HG02970 (cell line): ENCODE measurements around the gene MAST2.

ENCODE experiments used
- ATAC-seq: cut with Tn5 transposase; IDR thresholded peaks from one replicate; pipeline ENCODE4 v1.9.1; 2021; ENCODE audit warnings: mild to moderate bottlenecking, moderate library complexity, moderate number of reproducible peaks; ENCODE audit not compliant: unreplicated experiment, low FRiP score

MAST2 gene

GRCh38 chr1:46011121-46011695 is 207.8 kb downstream of the MAST2 start:
- no peak for ATAC-seq

DNA sequence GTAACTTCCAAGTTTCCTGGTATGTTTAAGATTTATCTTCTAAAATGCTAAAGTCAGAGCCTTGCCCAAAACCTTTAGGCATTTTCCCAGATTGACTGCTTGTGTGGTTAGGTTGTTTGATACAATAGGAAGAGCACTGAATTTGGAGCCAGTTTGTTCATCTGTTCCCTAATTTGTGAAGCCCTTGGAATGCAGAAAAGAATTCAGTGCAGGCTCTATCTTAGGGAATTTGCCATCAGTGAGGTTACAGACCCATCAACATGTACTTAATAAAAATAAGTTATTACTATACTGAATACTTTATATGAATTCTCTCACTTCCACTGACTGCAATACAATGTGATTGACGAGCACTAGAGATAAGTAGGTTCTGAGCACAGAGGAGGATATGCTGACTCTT is 208.8 kb downstream of the MAST2 start:
- ATAC-seq = no peak

DNA sequence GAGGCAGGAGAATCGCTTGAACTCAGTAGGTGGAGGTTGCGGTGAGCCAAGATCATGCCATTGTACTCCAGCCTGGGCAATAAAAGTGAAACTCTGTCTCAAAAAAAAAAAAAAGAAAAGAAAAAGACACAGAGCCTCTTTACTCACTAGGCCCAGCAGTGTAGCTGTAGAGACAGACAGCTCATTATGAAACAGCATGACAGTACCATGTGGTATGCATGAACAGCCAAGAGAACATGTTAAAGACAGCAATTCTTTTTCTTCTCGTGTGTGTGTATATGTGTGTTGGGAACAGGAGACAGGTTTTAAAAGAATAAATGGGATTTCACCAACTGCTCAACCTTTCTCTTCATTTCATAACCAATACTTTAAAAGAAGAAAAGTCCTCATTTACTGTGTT is 210.2 kb downstream of the MAST2 start:
- no peak for ATAC-seq

DNA sequence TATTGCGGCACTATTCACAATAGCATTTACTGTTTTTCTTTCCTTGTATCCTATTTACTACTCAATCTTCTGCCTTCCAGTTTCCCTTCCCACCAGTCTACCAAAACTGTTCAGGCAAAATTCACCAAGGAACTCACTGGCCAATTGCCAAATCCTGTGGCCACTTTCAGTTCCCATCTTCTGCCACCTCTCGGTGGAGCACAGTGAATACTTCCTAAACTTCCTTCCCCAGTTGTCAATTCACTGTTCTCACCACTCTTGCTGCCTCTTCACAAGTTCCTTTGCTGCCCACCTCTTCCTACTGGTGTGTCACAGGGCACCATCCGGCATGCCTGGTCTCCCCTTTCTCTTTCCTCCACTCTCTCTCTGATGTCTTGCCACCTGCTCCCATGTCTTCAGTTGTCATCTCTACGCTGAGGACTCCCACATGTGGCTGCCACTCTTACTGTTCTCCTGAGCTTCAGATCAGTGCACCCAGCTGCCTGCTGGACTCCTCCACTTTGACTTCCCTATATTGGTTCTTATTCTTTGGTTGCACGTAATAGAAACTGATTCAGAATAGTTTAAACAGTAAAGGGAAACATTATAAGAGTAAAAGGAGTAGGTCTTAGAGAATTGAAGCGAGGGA is 214.6 kb downstream of the MAST2 start:
- no peak for ATAC-seq

DNA sequence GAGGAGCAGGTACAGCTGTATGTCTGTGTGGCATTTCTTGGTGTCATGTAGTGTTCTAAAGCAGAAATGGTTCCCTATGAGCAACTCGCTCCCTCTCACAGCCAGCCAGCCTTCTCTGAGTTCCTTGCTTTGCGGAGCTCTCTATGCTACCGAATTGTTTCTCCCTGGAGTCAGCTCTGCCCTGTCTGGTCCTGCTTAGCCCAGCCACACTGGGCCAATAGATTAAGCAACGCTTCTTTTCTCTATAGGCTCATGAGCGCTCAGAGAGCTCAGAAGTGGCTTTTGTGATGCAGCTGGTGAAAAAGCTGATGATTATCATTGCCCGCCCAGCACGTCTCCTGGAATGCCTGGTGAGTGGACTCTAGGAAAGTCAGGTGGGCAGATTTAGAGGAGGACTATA is 215.9 kb downstream of the MAST2 start:
- no peak for ATAC-seq

DNA sequence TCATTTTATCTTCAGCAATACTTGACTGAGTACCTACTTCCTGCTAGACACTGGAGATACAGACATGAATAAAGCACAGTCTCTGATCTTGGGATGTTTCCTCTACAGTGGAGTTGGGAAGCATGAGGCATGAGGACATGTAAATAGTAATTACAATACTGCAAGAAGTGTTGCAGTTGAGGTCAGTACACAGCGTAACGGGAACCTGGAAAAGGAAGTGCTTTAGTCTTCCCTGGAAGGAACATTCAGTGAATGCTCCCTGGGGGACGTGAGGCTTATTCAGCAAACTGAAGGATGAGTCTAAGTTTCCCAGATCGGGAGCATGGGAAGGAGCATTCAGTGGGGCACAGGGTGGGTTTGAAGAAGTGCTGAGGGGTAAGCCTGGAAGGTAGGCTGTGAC is 216.6 kb downstream of the MAST2 start:
- ATAC-seq = no peak

GRCh38 chr1:46021046-46021996 is 217.9 kb downstream of the MAST2 start:
- ATAC-seq = no peak

DNA sequence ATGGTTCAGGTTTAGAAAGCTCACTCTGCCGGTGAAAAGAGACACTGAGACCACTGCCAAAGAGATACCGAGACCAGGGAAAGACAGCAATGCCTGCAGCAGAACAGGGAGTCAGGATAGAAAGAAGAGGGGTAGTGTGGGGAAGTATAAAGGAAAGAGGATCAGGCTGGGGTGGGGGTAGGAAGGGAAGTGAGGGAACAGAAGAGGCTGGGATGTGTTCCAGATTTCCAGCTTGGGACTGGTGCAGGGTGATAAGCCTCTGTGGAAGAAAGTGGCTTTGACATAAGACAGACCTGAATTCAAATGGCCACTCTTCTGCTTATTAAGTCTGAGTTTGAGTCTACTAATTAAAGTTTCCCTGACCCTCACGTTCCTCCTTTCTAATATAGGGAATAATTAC is 223.1 kb downstream of the MAST2 start:
- no peak for ATAC-seq

DNA sequence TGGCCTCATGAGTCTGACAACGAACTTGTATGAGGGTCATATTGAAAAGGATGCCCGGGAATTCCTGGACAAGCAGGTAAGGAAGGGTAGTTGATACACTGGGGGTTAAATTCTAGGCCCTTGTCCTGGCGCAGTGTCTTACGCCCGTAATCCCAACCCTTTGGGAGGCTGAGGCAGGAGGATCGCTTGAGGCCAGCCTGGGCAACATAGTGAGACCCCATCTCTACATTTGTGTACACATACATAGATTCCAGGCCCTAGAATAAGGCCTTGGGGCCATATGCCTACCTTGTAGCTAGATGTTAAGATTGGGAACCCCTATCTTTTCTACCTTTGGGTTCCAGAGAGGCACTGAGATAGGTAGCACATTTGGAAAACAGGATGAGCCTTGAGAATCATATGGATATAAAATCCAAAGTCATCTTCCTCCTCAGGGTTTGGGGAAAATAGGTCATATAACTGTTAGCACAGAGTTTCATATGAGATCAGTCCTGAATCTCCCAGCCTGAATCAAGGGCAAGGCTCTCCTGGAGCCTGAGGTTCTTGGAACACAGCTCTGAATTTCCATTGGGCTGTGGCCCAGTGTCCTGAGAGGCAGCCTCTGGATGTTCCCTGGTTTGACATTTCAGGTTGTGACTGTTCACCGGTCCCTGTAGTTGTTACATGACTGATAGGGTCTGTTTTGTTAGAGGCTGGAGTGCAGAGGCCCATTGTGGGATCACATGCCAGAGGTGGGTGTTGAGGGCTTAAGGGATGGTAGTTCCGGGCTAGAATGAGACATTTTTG is 224.6 kb downstream of the MAST2 start:
- ATAC-seq = no peak

GRCh38 chr1:46030074-46030870 is 226.9 kb downstream of the MAST2 start:
- no peak for ATAC-seq

- ATAC-seq = no peak
Observed at GRCh38 chr1:46030876-46031660, 227.7 kb downstream of the MAST2 start.

DNA sequence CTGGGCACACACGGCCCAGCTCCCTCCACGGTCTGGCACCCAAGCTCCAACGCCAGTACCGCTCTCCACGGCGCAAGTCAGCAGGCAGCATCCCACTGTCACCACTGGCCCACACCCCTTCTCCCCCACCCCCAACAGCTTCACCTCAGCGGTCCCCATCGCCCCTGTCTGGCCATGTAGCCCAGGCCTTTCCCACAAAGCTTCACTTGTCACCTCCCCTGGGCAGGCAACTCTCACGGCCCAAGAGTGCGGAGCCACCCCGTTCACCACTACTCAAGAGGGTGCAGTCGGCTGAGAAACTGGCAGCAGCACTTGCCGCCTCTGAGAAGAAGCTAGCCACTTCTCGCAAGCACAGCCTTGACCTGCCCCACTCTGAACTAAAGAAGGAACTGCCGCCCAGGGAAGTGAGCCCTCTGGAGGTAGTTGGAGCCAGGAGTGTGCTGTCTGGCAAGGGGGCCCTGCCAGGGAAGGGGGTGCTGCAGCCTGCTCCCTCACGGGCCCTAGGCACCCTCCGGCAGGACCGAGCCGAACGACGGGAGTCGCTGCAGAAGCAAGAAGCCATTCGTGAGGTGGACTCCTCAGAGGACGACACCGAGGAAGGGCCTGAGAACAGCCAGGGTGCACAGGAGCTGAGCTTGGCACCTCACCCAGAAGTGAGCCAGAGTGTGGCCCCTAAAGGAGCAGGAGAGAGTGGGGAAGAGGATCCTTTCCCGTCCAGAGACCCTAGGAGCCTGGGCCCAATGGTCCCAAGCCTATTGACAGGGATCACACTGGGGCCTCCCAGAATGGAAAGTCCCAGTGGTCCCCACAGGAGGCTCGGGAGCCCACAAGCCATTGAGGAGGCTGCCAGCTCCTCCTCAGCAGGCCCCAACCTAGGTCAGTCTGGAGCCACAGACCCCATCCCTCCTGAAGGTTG is 231.4 kb downstream of the MAST2 start:
- ATAC-seq = no peak

DNA sequence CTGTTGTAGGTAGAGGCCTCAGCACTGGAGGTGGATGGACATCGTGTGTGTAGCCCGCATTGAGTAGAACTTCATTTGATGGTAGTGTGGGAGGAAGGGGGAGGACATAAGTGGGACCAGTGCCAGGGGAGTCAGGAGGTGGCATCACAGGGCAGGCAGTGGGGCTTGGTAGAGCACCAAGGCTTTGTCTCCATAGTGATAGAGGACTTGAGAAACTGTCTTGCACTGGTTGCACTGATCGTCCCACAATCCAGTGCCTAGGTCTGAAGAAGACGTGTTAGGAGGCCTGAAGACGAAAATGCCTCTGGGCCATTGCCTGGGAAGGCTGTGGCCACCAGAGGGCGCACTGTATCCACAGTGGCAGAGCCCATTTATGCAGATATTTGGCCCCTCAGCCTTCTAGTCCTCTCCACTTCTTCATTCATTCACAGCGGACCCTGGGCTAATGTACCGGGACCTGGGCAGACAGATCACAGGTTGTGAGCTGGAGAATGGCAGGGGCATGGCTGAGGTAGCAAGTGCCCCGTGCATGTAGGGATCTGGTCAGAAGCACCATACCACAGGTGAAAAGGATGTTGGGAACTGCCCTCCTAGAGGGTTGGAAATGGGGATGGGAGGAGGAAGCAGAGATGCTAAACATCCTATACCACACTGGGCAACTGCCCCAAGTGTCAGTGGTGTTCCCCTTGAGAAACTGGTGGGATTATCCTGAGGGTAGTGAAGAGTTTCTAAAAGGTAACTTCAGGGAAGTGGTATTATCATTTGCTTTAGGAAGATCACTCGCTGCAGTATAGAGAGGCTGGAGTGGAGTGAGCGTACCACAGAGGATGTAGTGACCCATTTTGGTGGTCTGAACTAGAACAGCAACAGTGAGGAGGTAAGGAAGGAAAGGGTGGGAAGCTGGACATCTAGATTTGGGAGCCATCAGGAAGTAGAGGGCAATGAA is 233.8 kb downstream of the MAST2 start:
- no peak for ATAC-seq

DNA sequence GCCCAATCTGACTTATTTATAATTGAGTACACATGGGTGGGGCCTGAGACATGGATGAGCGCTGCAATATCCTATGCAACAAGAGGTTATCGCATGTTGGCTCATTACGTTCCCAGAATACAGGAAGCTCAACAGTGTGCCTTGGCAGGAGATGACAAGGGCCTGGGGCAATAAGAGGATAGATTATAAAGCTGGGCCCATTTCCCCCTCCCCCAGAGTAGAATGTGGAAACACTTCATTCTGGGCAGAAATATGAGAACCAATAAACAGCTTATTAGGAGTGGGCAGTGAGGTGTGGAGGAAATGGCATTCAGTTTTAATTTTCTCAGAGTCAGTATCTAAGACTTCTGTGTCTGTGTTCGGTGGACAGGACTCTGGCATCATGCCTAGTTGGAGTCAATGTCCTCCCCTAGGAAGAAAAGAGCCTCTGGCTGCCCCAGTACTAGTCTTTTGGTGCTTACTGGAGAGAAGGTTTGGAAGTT is 236.2 kb downstream of the MAST2 start:
- no peak for ATAC-seq

- ATAC-seq = no peak
Observed at GRCh38 chr1:46041551-46041950, 238.1 kb downstream of the MAST2 start.

DNA sequence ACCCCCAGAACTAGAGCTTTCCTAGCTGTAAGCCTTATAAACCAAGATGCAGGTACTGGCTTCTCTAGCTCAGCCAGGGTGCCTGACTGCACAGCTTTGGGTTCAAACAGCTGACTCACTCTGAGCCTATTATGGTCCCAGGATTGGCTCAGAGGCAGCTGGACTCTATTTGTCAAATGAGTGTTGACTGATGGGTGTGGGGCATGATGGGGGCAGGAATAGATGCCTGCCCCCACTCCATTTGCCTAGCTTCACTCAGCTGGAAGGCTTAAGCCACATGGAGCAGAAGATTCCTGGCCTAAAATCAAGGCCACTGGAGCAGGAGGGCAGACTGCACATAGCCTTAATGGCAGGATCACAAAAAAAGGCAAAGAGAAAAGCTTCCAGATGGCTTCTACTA is 238.6 kb downstream of the MAST2 start:
- ATAC-seq = no peak

GRCh38 chr1:46043458-46044017 is 240.1 kb downstream of the MAST2 start:
- no peak for ATAC-seq
